Keratinocyte (primary cell): ENCODE results near the gene PDE10A. TPM values are rescaled to one million over a fixed set of nuclear protein-coding genes. Genes with fewer than 3 reads are reported as not detected.

Source experiments
- DNase-seq: peaks from one replicate; pipeline ENCODE4 v3.0.0-alpha.2; 2011; ENCODE audit warnings: low read depth, missing footprints, low spot score
- FAIRE-seq: peaks from 2 replicates; lab custom pipeline; 2011; peaks lifted over from hg19 to GRCh38; lab: Jason Lieb, UNC
- H2AFZ ChIP-seq: 2 replicates; pipeline ENCODE4 v1.6.0; 2012; ENCODE audit warnings: low read length, control low read depth, inconsistent platforms; ENCODE audit not compliant: control insufficient read depth
- H3K27ac ChIP-seq: 2 replicates; pipeline ENCODE4 v1.5.1; 2011; ENCODE audit warnings: low read length; ENCODE audit not compliant: control insufficient read depth, insufficient read depth
- H3K27me3 ChIP-seq: 3 replicates; pipeline ENCODE4 v1.6.0; 2011; ENCODE audit warnings: low read length; ENCODE audit not compliant: control insufficient read depth, insufficient read depth; ENCODE audit errors: extremely low read depth
- H3K36me3 ChIP-seq, 2 experiments: 2 replicates in 1 of 2; 3 replicates in 1 of 2; pipeline ENCODE4 v1.5.1; 2011; ENCODE audit warnings: low read length in 2 of 2, mild to moderate bottlenecking in 1 of 2; ENCODE audit not compliant: control insufficient read depth in 2 of 2, insufficient read depth in 2 of 2; ENCODE audit errors: extremely low read depth in 1 of 2
- H3K4me1 ChIP-seq: 3 replicates; pipeline ENCODE4 v1.5.1; 2011; ENCODE audit warnings: low read length; ENCODE audit not compliant: control insufficient read depth, insufficient read depth; ENCODE audit errors: extremely low read depth
- H3K4me2 ChIP-seq: 3 replicates; pipeline ENCODE4 v1.6.0; 2011; ENCODE audit warnings: low read depth, low read length; ENCODE audit not compliant: control insufficient read depth, insufficient read depth; ENCODE audit errors: extremely low read depth
- H3K4me3 ChIP-seq, 3 experiments: fragments of 200-600 bp in 1 of 3; sonication (generic) in 1 of 3; 2 replicates in 2 of 3; 3 replicates in 1 of 3; pipeline ENCODE4 v1.5.1; 2011 to 2016; ENCODE audit warnings: low read length in 3 of 3, mild to moderate bottlenecking in 3 of 3, control low read depth in 2 of 3, inconsistent platforms in 1 of 3, low read depth in 1 of 3, mixed read lengths in 1 of 3, mixed run types in 1 of 3, moderate library complexity in 1 of 3; ENCODE audit not compliant: control insufficient read depth in 2 of 3, insufficient read depth in 2 of 3; ENCODE audit errors: extremely low read depth in 1 of 3
- H3K79me2 ChIP-seq: 2 replicates; pipeline ENCODE4 v1.6.0; 2012; ENCODE audit warnings: low read length; ENCODE audit not compliant: control insufficient read depth, insufficient read depth
- H3K9ac ChIP-seq: 3 replicates; pipeline ENCODE4 v1.6.0; 2011; ENCODE audit warnings: low read length; ENCODE audit not compliant: control insufficient read depth, insufficient read depth; ENCODE audit errors: extremely low read depth
- H3K9me1 ChIP-seq: 3 replicates; pipeline ENCODE4 v1.6.0; 2011; ENCODE audit warnings: low read length; ENCODE audit not compliant: control insufficient read depth, insufficient read depth; ENCODE audit errors: extremely low read depth
- H3K9me3 ChIP-seq: 2 replicates; pipeline ENCODE4 v1.5.1; 2012; ENCODE audit warnings: low read depth, low read length; ENCODE audit not compliant: control insufficient read depth
- H4K20me1 ChIP-seq: 3 replicates; pipeline ENCODE4 v1.6.0; 2011; ENCODE audit warnings: low read length; ENCODE audit not compliant: control insufficient read depth, insufficient read depth; ENCODE audit errors: extremely low read depth
- EZH2 ChIP-seq: IDR thresholded peaks from one replicate; pipeline ENCODE4 v1.6.1; 2012; ENCODE audit warnings: inconsistent platforms, mild to moderate bottlenecking, low read length, moderate library complexity
- dilution Hi-C: fragments of 300-500 bp; cut with MboI; formaldehyde crosslinking; loops from one replicate; pipeline ENCODE4 v1.7.0; 2020; ENCODE audit warnings: low sequenced_read_pairs; ENCODE audit not compliant: extremely low pct_ligation_motif_present
- polyA plus RNA-seq, 5 experiments: library from polyadenylated mRNA; depleted of rRNA in 3 of 5; stranded (reverse) in 3 of 5; stranded (forward) in 1 of 5; unstranded in 1 of 5; fragments of >200 nt; gene quantifications; 1 replicate in 1 of 5; 2 replicates in 3 of 5; 3 replicates in 1 of 5; pipeline versions ENCODE4 v1.2.1 to v1.2.3, GENCODE V29; 2011 to 2012; ENCODE audit warnings: missing spikeins in 2 of 5, low read depth in 1 of 5, low replicate concordance in 1 of 5
- TF ChIP-seq, protein P1 (sequence below), 3 experiments: IDR thresholded peaks in 1 of 3; conservative IDR thresholded peaks in 1 of 3; optimal IDR thresholded peaks in 1 of 3; 2 replicates in 2 of 3; 3 replicates in 1 of 3; pipeline versions ENCODE3 to v1.5.1; 2011; ENCODE audit warnings: low read length in 3 of 3, mild to moderate bottlenecking in 3 of 3, moderate library complexity in 2 of 3, control low read depth in 1 of 3, inconsistent platforms in 1 of 3; ENCODE audit not compliant: insufficient read depth in 2 of 3; ENCODE audit errors: extremely low read depth in 1 of 3

PDE10A gene
- polyA plus RNA-seq, 1 donor (not counting 4 experiments of a cell fraction or from before 2014, with no cell fraction given): not detected

DNA sequence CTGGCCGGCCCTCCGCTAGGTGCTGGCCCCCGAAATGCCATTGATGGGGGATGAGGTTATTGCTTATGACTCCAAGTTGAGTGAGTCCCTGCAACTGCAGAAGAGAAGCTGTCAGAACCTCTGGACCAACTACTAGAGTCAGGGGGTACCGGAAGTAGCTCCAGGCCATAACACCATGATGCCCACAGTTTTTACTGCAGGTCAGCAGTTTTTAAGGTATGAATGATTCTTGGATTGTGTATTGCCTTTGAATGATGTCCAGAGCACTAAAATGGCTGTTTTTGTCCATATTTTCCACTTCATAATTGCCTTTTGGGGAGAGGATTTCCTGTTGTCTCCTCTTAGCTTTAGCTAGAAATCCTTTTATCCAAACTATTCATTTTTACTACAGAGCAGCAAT, 148.4 kb downstream of the PDE10A start:
- Histone ChIP-seq H3K36me3 (no peaks in the 10 kb centered on the region), H3K79me2 (no peaks in the 10 kb centered on the region), H2AFZ (no peak overlapping the region), H3K9me3 (no peaks in the 10 kb centered on the region), H3K9ac (no peak overlapping the region), H3K4me1 (no peaks in the 10 kb centered on the region), H3K27me3 (no peaks in the 10 kb centered on the region), H3K4me2 (no peak overlapping the region), H4K20me1 (no peaks in the 10 kb centered on the region), H3K9me1 (no peaks in the 10 kb centered on the region), H3K27ac (no peak overlapping the region), H3K4me3 (no peak overlapping the region)
- DNase-seq: no peak
- TF ChIP-seq, protein P1, sequence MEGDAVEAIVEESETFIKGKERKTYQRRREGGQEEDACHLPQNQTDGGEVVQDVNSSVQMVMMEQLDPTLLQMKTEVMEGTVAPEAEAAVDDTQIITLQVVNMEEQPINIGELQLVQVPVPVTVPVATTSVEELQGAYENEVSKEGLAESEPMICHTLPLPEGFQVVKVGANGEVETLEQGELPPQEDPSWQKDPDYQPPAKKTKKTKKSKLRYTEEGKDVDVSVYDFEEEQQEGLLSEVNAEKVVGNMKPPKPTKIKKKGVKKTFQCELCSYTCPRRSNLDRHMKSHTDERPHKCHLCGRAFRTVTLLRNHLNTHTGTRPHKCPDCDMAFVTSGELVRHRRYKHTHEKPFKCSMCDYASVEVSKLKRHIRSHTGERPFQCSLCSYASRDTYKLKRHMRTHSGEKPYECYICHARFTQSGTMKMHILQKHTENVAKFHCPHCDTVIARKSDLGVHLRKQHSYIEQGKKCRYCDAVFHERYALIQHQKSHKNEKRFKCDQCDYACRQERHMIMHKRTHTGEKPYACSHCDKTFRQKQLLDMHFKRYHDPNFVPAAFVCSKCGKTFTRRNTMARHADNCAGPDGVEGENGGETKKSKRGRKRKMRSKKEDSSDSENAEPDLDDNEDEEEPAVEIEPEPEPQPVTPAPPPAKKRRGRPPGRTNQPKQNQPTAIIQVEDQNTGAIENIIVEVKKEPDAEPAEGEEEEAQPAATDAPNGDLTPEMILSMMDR (optimal IDR thresholded peaks at IDR 0.05 in 1 of 3, IDR thresholded peaks at IDR 0.05 in 1 of 3, conservative IDR thresholded peaks at IDR 0.05 in 1 of 3; ENCODE audit: extremely low read depth in 1 of 3, insufficient read depth in 2 of 3, low read length in 3 of 3): no peak
- TF ChIP-seq EZH2: no peak
- no peak for FAIRE-seq
- dilution Hi-C loops: no loop called here

DNA sequence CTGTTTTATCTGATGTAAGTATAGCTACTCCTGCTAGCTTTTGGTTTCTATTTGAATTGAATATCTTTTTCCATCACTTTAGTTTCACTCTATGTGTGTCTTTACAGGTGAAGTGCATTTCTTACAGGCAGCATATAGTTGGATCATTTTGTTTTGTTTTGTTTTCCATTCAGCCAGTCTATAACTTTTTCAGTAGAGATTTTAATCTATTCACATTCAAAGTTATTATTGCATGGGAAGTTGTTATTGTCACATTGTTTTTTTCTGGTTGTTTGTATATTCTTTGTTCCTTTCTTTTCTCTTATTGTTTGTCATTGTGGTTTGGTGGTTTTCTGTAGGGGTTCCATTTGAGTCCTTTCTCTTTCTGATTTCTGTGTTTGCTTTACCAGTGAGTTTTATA, 151.2 kb downstream of the PDE10A start:
- Histone ChIP-seq H3K4me2 (no peak overlapping the region), H3K36me3 (no peaks in the 10 kb centered on the region), H3K27me3 (no peaks in the 10 kb centered on the region), H3K9ac (no peak overlapping the region), H3K79me2 (no peaks in the 10 kb centered on the region), H3K9me1 (no peaks in the 10 kb centered on the region), H3K27ac (no peak overlapping the region), H4K20me1 (no peaks in the 10 kb centered on the region), H3K4me3 (no peak overlapping the region), H2AFZ (no peak overlapping the region), H3K9me3 (no peaks in the 10 kb centered on the region), H3K4me1 (no peaks in the 10 kb centered on the region)
- FAIRE-seq (no peak), DNase-seq (no peak)
- no peak for TF ChIP-seq EZH2
- TF ChIP-seq, protein P1 (optimal IDR thresholded peaks at IDR 0.05 in 1 of 3, IDR thresholded peaks at IDR 0.05 in 1 of 3, conservative IDR thresholded peaks at IDR 0.05 in 1 of 3; ENCODE audit: extremely low read depth in 1 of 3, insufficient read depth in 2 of 3, low read length in 3 of 3): no peak
- dilution Hi-C loops: no loop called here
